ENCODE results near the gene HPF1. TPM values are rescaled to one million over a fixed set of nuclear protein-coding genes. Genes with fewer than 3 reads are reported as not detected.

The HPF1 gene
- total and polyA plus RNA-seq, 2 of the 13 experiments (the other 11 are each of a cell fraction or from before 2014, with no cell fraction given): 5.1 to 14.8 TPM

GRCh38 chr4:169757575-169758184 is at the start of gene HPF1 (continued):
- TF ChIP-seq ZNF18 (CRISPR knock-in tag; IDR thresholded peaks at IDR 0.05; ENCODE audit: insufficient replicate concordance): no peak
- no peak for TF ChIP-seq TRIM22 (IDR thresholded peaks at IDR 0.05)
- TF ChIP-seq SAFB2 (CRISPR knock-in tag; IDR thresholded peaks at IDR 0.05; ENCODE audit: borderline replicate concordance, low read depth): no peak
- peak; percentile 81 for TF ChIP-seq THAP11 (CRISPR knock-in tag; IDR thresholded peaks at IDR 0.05)
- no peak for TF ChIP-seq ZNF503 (CRISPR knock-in tag; IDR thresholded peaks at IDR 0.05)
- TF ChIP-seq PHF20 (CRISPR knock-in tag; IDR thresholded peaks at IDR 0.05): peak; percentile 72
- no peak for TF ChIP-seq AKAP8 (CRISPR knock-in tag; IDR thresholded peaks at IDR 0.05)
- TF ChIP-seq ZNF329 (CRISPR knock-in tag; IDR thresholded peaks at IDR 0.05; ENCODE audit: low read depth): no peak
- TF ChIP-seq ZNF550 (CRISPR knock-in tag; IDR thresholded peaks at IDR 0.05; ENCODE audit: borderline replicate concordance): 0 out of 2 replicates have a peak, but pooled peaks have one; percentile 51
- no peak for TF ChIP-seq SMC3 (IDR thresholded peaks at IDR 0.05; ENCODE audit: low read length)
- 0 out of 2 replicates have a peak, but pooled peaks have one; percentile 22 for TF ChIP-seq HNF4A (CRISPR knock-in tag; IDR thresholded peaks at IDR 0.05)
- no peak for TF ChIP-seq ZNF207 (IDR thresholded peaks at IDR 0.05; ENCODE audit: borderline replicate concordance)
- TF ChIP-seq NFYB (CRISPR knock-in tag; IDR thresholded peaks at IDR 0.05): peak; percentile 46; the same call in 1 of the 2 replicates
- TF ChIP-seq MZF1 (CRISPR knock-in tag; IDR thresholded peaks at IDR 0.05; ENCODE audit: borderline replicate concordance): no peak
- TF ChIP-seq STAT5B (CRISPR knock-in tag; IDR thresholded peaks at IDR 0.05): 0 out of 2 replicates have a peak, but pooled peaks have one; percentile 35
- TF ChIP-seq IKZF4 (CRISPR knock-in tag; IDR thresholded peaks at IDR 0.05; ENCODE audit: borderline replicate concordance, low read depth, not compliant biosample characterization): no peak
- no peak for TF ChIP-seq ZKSCAN1 (IDR thresholded peaks at IDR 0.05; ENCODE audit: low read length)
- TF ChIP-seq ZNF362 (CRISPR knock-in tag; IDR thresholded peaks at IDR 0.05; ENCODE audit: borderline replicate concordance): no peak
- TF ChIP-seq ZZZ3 (CRISPR knock-in tag; IDR thresholded peaks at IDR 0.05; ENCODE audit: borderline replicate concordance): no peak
- TF ChIP-seq NONO (IDR thresholded peaks at IDR 0.05): no peak
- TF ChIP-seq NONO (CRISPR knock-in tag; conservative IDR thresholded peaks at IDR 0.05): peak; percentile 42; the same call in 1 of the 2 replicates
- no peak for TF ChIP-seq SP1 (IDR thresholded peaks at IDR 0.05)
- TF ChIP-seq SP1 (CRISPR knock-in tag; IDR thresholded peaks at IDR 0.05): peak; percentile 96
- TF ChIP-seq SPEN (CRISPR knock-in tag; IDR thresholded peaks at IDR 0.05; ENCODE audit: low read depth): peak; percentile 64

Measured in HepG2 (cell line).